HepG2 (cell line): ENCODE measurements around the gene P3H4. TPM values are rescaled to one million over a fixed set of nuclear protein-coding genes. Genes with fewer than 3 reads are reported as not detected.

ENCODE experiments used
- CBX1 ChIP-seq: IDR thresholded peaks from one replicate; pipeline ENCODE4 v1.6.1; 2016; ENCODE audit warnings: antibody characterized with exemption, low read depth
- ESRRA ChIP-seq: sonication (generic); formaldehyde crosslinking; IDR thresholded peaks from 2 replicates; pipeline ENCODE4 v1.5.1; 2020; ENCODE audit warnings: mild to moderate bottlenecking, low read depth, missing genetic modification reagents
- GFI1 ChIP-seq: sonication (generic); formaldehyde crosslinking; IDR thresholded peaks from 2 replicates; pipeline ENCODE4 v1.5.0; 2020; ENCODE audit warnings: missing genetic modification reagents, mild to moderate bottlenecking, borderline replicate concordance
- NPAS2 ChIP-seq: sonication (generic); formaldehyde crosslinking; IDR thresholded peaks from 2 replicates; pipeline ENCODE4 v1.8.0; 2022; ENCODE audit warnings: mild to moderate bottlenecking, missing genetic modification reagents, borderline replicate concordance
- PRMT3 ChIP-seq: sonication (generic); formaldehyde crosslinking; IDR thresholded peaks from 2 replicates; pipeline ENCODE4 v1.8.1; 2022; ENCODE audit warnings: low read depth, mild to moderate bottlenecking, moderate library complexity, missing genetic modification reagents, borderline replicate concordance
- RBFOX2 ChIP-seq: fragments of 200-400 bp; formaldehyde crosslinking; IDR thresholded peaks from 2 replicates; pipeline ENCODE4 v1.6.1; 2017; ENCODE audit warnings: low read depth, mild to moderate bottlenecking, low read length
- RBM22 ChIP-seq: fragments of 200-400 bp; formaldehyde crosslinking; optimal IDR thresholded peaks from 2 replicates; pipeline ENCODE3; 2017; ENCODE audit warnings: mild to moderate bottlenecking, low read length, moderate library complexity
- SIN3B ChIP-seq: fragments of 150-350 bp; IDR thresholded peaks from 2 replicates; pipeline ENCODE4 v1.6.1; 2014; ENCODE audit warnings: low read length
- SOX13 ChIP-seq, 3 experiments: fragments of 450-650 bp in 1 of 3; sonication (generic) in 1 of 3; formaldehyde crosslinking in 1 of 3; IDR thresholded peaks in 2 of 3; conservative IDR thresholded peaks in 1 of 3; 2 replicates each; pipeline versions ENCODE4 v1.5.0 to v1.6.1; 2016 to 2020; ENCODE audit warnings: antibody characterized with exemption in 1 of 3, mild to moderate bottlenecking in 1 of 3, missing compliant biosample characterization in 1 of 3, missing genetic modification reagents in 1 of 3, moderate library complexity in 1 of 3
- SRSF4 ChIP-seq: fragments of 200-400 bp; formaldehyde crosslinking; IDR thresholded peaks from one replicate; pipeline ENCODE4 v1.6.1; 2018; ENCODE audit warnings: mild to moderate bottlenecking, low read depth, low read length, moderate library complexity; ENCODE audit not compliant: poor library complexity, severe bottlenecking
- TBX3 ChIP-seq: fragments of 450-650 bp; IDR thresholded peaks from 2 replicates; pipeline ENCODE4 v1.6.1; 2017; ENCODE audit warnings: antibody characterized with exemption, mild to moderate bottlenecking, inconsistent platforms, borderline replicate concordance
- ZNF160 ChIP-seq: sonication (generic); formaldehyde crosslinking; IDR thresholded peaks from 2 replicates; pipeline ENCODE4 v1.8.0; 2022; ENCODE audit warnings: mild to moderate bottlenecking, inconsistent platforms, missing genetic modification reagents
- ZNF501 ChIP-seq: sonication (generic); formaldehyde crosslinking; IDR thresholded peaks from 2 replicates; pipeline ENCODE4 v1.5.1; 2020; ENCODE audit warnings: mild to moderate bottlenecking, moderate library complexity, missing genetic modification reagents
- ZNF550 ChIP-seq: sonication (generic); formaldehyde crosslinking; IDR thresholded peaks from 2 replicates; pipeline ENCODE4 v1.4.0; 2020; ENCODE audit warnings: mild to moderate bottlenecking, missing genetic modification reagents, borderline replicate concordance
- ZNF644 ChIP-seq: IDR thresholded peaks from 2 replicates; pipeline ENCODE4 v1.6.1; 2016; ENCODE audit warnings: low read depth
- ZNF883 ChIP-seq: sonication (generic); formaldehyde crosslinking; IDR thresholded peaks from 2 replicates; pipeline ENCODE4 v1.5.1; 2020; ENCODE audit warnings: mild to moderate bottlenecking, missing genetic modification reagents; ENCODE audit errors: not compliant biosample characterization
- polyA plus RNA-seq, 8 experiments: library from polyadenylated mRNA; depleted of rRNA in 3 of 8; stranded (reverse) in 7 of 8; unstranded in 1 of 8; fragments of >200 nt; fragmentation: Illumina TruSeq in 4 of 8; extraction: Trizol in 4 of 8; gene quantifications; 2 replicates each; pipeline versions ENCODE4 v1.2.1 to v1.2.3, GENCODE V29; 2011 to 2016; ENCODE audit warnings: low read depth in 4 of 8, missing spikeins in 1 of 8, mixed read lengths in 1 of 8; ENCODE audit not compliant: insufficient read depth in 1 of 8
- total RNA-seq, 5 experiments: library from RNA; depleted of rRNA; stranded (reverse); fragments of >200 nt; fragmentation: Illumina TruSeq; extraction: Trizol; gene quantifications; 2 replicates each; pipeline ENCODE4 v1.2.3, GENCODE V29; 2016; ENCODE audit warnings: low read depth in 1 of 5
- TF ChIP-seq, protein P1 (sequence below): IDR thresholded peaks from 2 replicates; pipeline ENCODE4 v1.6.1; 2016; ENCODE audit warnings: missing genetic modification reagents, missing compliant biosample characterization
- TF ChIP-seq, protein P2 (sequence below): sonication (generic); formaldehyde crosslinking; IDR thresholded peaks from 2 replicates; pipeline ENCODE4 v1.4.0; 2020; ENCODE audit warnings: mild to moderate bottlenecking, low read depth, missing genetic modification reagents
- TF ChIP-seq, protein P3 (sequence below): sonication (generic); formaldehyde crosslinking; IDR thresholded peaks from 2 replicates; pipeline ENCODE4 v1.8.0; 2022; ENCODE audit warnings: mild to moderate bottlenecking, missing genetic modification reagents, moderate library complexity
- TF ChIP-seq, protein P4 (sequence below): sonication (generic); formaldehyde crosslinking; IDR thresholded peaks from 2 replicates; pipeline ENCODE4 v1.5.0; 2020; ENCODE audit warnings: missing genetic modification reagents
- TF ChIP-seq, protein P5 (sequence below): sonication (generic); formaldehyde crosslinking; IDR thresholded peaks from 2 replicates; pipeline ENCODE4 v1.5.0; 2020; ENCODE audit warnings: mild to moderate bottlenecking, missing genetic modification reagents

The P3H4 gene
- total and polyA plus RNA-seq, 2 of the 13 experiments (the other 11 are each of a cell fraction or from before 2014, with no cell fraction given): 37.1 to 50.6 TPM

DNA sequence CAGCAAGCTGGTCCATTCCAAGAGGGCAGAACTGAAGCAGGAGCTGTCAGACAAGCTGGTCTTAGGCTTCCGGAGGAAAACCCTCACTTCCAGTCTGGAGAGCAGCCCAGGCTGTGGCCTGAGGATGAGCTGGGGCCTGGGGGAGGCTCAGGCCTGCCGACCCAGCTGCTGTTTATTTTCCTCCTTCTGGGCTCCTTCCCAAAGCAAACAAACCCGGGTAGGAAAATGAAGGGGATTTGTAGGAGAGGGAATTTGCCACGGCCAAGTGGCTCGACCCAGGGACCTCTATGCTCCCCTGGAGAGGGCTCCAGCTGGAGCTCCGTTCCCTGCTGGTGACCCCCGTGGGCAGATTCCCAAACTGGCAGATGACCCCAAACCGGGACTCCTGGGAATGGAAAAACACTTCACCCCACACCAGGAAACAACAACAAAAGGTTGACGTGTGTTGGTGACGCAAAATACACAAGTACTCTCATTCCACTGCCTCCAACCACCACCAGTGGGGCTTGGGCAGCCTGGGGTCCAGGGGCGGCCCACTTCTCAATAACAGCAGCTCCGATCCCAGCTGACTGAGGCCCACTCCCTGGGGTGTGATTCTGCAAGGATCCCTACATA, 34.1 kb downstream of the P3H4 start (continued):
- TF ChIP-seq, protein P1, sequence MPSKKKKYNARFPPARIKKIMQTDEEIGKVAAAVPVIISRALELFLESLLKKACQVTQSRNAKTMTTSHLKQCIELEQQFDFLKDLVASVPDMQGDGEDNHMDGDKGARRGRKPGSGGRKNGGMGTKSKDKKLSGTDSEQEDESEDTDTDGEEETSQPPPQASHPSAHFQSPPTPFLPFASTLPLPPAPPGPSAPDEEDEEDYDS (CRISPR knock-in tag): peak; percentile 51; the same call in 1 of the 2 replicates
- no peak for TF ChIP-seq ZNF550 (CRISPR knock-in tag)
- TF ChIP-seq, protein P2, sequence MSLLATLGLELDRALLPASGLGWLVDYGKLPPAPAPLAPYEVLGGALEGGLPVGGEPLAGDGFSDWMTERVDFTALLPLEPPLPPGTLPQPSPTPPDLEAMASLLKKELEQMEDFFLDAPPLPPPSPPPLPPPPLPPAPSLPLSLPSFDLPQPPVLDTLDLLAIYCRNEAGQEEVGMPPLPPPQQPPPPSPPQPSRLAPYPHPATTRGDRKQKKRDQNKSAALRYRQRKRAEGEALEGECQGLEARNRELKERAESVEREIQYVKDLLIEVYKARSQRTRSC (CRISPR knock-in tag): no peak
- no peak for TF ChIP-seq RBM22
- no peak for TF ChIP-seq RBFOX2
- TF ChIP-seq SIN3B: no peak
- TF ChIP-seq ZNF883: no peak
- TF ChIP-seq GFI1: no peak
- no peak for TF ChIP-seq TBX3
- no peak for TF ChIP-seq ZNF644 (CRISPR knock-in tag)
- TF ChIP-seq, protein P3, sequence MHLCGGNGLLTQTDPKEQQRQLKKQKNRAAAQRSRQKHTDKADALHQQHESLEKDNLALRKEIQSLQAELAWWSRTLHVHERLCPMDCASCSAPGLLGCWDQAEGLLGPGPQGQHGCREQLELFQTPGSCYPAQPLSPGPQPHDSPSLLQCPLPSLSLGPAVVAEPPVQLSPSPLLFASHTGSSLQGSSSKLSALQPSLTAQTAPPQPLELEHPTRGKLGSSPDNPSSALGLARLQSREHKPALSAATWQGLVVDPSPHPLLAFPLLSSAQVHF (CRISPR knock-in tag): no peak
- no peak for TF ChIP-seq NPAS2
- 0 out of 2 replicates have a peak, but pooled peaks have one; percentile 33 for TF ChIP-seq ZNF160
- TF ChIP-seq ESRRA (CRISPR knock-in tag): no peak
- no peak for TF ChIP-seq SOX13 (IDR thresholded peaks at IDR 0.05)
- peak in 1 of 2 experiments; percentile 43; a peak in 1 of 4 replicates for TF ChIP-seq SOX13 (CRISPR knock-in tag; conservative IDR thresholded peaks at IDR 0.05 in 1 of 2, IDR thresholded peaks at IDR 0.05 in 1 of 2)
- TF ChIP-seq PRMT3: no peak
- TF ChIP-seq, protein P4, sequence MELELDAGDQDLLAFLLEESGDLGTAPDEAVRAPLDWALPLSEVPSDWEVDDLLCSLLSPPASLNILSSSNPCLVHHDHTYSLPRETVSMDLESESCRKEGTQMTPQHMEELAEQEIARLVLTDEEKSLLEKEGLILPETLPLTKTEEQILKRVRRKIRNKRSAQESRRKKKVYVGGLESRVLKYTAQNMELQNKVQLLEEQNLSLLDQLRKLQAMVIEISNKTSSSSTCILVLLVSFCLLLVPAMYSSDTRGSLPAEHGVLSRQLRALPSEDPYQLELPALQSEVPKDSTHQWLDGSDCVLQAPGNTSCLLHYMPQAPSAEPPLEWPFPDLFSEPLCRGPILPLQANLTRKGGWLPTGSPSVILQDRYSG (CRISPR knock-in tag): no peak
- TF ChIP-seq, protein P5, sequence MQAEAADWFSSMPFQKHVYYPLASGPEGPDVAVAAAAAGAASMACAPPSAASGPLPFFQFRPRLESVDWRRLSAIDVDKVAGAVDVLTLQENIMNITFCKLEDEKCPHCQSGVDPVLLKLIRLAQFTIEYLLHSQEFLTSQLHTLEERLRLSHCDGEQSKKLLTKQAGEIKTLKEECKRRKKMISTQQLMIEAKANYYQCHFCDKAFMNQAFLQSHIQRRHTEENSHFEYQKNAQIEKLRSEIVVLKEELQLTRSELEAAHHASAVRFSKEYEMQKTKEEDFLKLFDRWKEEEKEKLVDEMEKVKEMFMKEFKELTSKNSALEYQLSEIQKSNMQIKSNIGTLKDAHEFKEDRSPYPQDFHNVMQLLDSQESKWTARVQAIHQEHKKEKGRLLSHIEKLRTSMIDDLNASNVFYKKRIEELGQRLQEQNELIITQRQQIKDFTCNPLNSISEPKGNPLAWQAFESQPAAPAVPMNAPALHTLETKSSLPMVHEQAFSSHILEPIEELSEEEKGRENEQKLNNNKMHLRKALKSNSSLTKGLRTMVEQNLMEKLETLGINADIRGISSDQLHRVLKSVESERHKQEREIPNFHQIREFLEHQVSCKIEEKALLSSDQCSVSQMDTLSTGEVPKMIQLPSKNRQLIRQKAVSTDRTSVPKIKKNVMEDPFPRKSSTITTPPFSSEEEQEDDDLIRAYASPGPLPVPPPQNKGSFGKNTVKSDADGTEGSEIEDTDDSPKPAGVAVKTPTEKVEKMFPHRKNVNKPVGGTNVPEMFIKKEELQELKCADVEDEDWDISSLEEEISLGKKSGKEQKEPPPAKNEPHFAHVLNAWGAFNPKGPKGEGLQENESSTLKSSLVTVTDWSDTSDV (CRISPR knock-in tag): no peak; the same call in 1 of the 2 replicates
- TF ChIP-seq SRSF4: no peak
- TF ChIP-seq CBX1: no peak
- peak; percentile 66 for TF ChIP-seq ZNF501 (CRISPR knock-in tag)
